HG03045 (cell line): ENCODE results near the gene DCP2.

Experiments used
- ATAC-seq: cut with Tn5 transposase; IDR thresholded peaks from one replicate; pipeline ENCODE4 v1.9.1; 2021; ENCODE audit warnings: mild to moderate bottlenecking, moderate library complexity; ENCODE audit not compliant: unreplicated experiment

The DCP2 gene

DNA sequence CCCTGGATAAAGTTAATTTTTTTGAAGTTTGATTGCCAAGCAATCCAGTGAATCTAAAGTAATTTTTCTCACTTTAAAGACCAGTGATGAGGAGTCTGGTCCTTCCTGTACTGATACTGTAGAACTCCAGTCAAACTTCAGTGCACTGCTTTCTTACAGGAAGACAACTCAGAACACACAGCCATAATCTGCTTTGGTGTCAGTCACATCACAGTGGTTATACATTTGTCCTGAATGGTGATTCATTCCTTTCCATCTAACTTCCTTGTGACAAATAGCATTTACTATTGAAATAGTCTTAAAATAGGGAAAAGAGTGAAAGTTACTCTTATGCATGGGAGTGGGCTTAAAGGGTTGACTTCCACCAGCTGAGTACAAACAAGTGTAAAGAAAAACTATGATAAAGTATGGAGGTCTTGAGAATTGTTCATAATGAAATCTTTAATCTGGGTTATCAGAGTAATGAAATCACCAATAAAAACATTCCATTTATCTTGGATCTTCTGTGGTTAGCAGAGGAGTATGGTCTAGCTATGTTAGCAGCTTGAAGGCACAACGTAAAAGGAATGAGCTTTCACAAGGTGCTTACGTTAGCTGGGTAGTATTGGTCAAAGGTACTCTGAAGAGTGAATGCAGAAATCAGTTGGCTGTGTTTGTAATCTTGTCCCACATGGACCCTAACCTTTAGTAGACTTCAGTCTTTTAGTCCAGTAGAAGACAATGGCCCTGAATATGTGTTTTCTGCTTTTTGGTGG is 41.5 kb downstream of the DCP2 start:
- no peak for ATAC-seq

DNA sequence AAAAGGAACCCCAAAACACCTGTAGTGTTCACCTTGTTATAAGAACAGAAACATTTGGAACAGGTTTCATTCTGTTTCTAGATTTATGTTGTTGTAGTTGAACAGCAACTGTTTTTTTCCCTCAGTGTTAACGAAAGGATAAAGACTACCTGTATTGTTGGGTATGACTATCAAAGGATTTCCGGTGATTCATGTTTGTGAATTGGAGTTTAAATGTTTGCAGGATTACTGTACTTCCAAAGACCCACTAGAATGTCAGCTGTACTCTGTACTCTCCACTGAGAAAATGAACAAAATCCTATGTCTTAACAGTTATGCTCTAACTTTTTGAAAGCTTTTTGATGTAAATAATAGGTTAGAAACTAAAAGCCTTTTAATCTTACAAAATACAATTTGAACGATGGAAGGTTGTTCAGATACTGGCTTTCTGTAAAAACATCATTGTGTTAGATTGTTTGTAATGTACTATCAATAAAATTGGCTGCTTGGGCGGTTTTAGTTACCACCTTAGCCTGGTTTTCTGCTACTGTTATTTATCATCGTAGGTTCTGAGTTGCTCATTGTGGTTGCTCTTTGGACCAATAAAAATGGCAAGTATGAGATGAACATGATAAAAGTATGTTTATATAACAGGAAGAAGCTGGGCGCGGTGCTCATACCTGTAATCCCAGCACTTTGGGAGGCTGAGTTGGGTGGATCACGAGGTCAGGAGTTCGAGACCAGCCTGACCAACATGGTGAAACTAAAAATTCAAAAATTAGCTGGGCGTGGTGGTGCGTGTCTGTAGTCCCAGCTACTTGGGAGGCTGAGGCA is 44.1 kb downstream of the DCP2 start:
- no peak for ATAC-seq

DNA sequence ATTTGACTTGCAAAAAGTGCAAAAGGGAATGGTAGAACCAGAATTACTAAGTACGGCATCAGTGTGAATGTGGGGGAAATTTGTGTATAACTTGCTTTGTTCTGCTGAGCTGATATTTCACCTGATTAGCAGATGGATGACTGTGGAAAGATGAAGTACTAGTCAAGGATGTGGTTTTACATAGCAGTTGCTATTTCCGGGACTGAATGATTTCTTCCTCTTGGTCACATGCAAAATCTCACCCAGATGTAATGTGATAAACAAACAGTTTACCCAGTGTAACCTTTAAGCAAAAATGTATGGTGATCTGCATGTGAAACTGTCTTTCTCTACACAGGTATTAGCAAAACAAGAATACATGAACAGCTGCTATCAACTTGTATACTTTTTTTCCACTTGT is 46.1 kb downstream of the DCP2 start:
- ATAC-seq = no peak

DNA sequence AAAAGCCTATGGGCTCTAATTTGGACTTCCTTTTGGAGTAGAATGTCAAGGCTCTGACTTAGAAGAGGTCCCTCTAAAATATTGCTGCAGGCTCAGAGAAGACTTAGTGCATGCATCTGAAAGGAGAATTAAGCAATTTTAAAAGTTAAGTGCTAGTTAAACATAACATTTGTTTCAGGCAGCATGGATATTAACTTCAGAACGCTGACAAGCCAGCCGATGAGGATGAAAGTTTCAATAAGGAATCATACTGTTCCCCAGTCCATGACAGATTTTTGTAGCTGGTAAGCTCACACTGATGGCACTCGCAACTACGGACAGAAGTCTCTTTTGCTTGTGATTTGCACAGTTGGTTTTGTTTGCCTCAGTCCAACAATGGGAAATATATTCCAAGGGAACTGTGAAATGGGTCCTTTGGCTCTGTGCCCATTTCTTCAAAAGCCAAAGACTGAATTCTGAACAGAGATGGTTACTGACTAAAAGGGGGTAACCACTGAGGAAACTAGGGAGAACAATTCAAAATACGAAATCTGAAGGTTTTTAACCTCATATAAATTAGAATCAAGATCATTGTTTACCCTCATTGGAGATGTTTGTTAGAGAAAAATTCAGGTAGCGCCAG is 47.6 kb downstream of the DCP2 start:
- no peak for ATAC-seq

DNA sequence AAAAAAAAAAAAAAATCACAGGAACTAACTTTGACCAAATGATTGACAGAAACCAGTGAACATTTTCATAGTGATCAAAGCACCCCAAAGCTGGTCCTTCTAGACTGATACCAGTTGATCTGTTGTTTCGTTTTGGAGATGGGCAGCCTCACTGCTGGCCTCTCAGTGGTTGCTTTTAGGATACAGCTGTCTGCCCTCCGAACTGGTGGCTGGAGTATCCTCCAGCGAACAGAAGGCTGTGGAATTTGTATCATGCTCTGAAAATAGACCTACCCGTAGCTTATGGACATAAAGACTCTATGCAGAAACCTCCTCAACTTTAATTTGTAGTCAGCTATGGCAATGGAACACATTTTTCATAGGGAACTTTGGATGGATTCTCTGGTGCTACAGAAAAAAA is 49.0 kb downstream of the DCP2 start:
- no peak for ATAC-seq

DNA sequence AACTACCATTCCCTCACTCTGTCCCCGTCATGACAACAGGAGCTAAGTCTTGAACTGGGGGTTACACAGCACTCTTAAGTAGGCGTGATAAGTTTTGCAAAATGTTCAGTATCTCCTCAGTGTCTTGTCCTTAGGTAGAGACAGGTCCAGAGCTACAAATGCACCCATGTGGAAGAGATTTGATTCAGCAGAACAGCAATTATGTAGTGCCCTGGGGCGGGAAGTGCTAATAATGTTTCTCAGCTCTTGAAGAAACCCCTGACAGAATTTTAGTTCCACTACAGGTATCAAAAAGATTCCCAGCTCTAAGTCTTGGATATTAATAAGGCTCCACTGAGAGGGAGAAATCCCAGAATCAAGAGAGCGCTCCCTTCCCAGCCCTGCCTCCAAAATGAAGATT is 49.6 kb downstream of the DCP2 start:
- ATAC-seq = no peak

DNA sequence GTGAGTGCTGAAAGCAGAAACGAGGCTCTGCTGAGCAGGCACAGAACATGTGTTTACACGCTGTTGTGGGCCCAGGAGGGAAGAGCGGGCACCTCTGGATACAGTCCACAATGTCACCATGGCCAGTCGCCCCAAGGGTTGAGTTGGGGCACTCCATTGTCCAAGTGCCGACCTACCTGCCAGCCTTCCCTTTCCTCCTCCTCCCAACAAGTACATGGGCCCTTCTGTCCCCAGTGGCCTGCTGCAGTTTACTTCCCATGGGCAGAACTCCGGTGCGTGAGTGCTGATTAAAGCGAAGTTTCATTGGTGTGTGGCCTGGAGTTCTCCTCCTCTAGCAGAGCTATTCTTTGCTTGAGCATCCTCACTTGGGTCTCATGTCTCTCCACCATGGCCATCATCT is 50.4 kb downstream of the DCP2 start:
- no peak for ATAC-seq

DNA sequence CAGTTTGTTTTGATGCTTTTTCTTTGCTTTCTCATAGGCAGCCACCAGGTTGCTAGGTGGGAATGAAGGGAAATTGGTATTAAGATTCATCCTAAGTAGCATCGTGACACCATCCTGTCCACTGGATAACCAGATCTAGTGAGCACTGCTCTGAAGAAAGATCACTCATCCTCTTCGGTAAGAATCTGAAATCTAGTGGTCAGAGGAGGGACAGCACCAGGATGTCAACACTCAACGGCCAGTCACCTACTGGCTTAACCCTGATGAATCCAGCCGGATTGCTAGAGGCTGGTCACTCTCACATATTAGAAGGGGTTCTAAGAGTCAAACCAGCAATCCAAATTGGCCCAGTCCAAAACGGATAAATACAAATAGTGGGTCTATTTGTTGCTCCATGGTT is 50.8 kb downstream of the DCP2 start:
- ATAC-seq = no peak

DNA sequence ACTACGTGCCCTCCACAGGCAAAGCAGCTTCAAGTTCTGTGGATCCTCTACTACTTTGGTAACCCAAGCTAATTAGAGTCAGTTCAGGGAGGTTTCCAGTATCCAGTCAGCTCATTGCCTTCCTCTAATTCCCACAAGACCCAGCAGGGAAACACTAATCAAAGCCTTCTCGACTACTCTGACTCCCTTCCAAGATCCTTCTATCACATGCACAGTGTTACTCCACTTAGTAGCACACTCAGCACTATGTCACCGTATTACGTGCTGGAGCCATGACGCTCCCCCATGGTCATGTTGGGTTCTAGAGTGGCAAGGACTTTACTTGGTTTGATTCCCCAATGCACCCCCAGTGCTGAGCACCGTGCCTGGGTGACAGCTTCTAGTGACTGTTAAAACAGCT is 53.0 kb downstream of the DCP2 start:
- ATAC-seq = no peak

DNA sequence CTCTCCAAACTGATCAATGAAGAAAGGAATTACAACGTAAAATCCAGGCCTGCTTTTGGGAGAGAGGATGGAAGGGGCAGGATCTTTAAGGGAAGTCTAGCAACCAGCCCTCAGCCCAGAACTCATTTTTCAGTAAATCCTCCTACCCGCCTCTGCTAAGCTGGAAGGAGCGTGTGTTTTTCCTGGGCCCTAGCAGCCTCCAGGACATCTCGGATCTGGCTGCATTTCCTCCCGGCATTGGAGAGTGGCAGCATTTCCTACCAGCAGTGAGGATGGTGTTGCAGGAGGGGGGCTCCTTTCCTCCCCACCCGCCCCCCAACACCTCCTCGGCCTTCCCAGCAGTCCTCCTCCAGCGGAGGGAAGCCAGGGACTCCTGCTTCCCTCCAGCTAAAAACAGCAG is 54.5 kb downstream of the DCP2 start:
- ATAC-seq = no peak

DNA sequence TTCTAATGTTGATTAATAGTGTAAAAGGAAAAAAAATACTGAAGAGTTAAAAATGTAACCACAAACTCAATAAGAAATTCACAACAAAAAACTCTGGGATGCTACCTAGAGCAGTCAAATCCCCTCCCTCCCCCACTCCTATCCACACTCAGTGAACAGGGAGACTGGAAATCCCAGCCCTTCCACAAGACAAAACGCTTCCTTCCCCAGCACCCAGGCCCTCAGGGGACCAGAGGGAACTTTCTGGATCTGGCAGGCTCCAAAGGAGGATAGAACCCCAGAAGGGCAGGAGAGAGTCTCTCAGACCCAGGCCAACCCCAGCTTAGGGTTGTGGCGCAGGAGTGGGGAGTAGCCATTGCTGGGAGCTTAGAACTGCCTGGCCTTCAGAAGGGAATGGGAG is 55.0 kb downstream of the DCP2 start:
- ATAC-seq = no peak

DNA sequence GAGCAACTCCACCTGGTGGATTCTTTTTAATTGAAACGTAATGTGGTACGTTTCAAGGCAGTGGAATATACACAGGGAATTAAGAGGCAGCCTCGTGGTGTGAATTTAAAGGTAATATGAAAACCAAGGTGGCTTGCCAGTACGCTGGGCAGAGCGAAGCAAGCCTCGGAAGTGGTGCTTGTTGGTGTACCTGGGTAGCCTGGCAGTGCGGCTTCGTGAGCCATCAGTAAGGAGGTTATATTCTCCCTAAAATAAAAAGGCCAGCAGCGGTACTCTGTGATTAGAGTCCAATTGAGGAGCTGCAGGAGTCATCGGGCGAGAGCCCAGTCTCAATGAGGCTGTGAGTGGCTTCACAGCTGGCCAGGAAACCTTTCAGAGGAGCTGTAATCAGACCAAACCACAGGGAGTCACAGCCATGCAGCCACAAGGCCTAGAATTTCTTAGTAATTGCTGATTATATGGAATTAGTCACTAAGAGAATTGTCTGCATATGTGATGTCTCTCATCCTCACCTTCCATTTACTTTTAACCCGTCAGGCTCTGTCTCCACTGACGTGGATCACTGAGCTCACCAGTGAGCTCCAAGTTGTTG is 57.7 kb downstream of the DCP2 start:
- no peak for ATAC-seq

DNA sequence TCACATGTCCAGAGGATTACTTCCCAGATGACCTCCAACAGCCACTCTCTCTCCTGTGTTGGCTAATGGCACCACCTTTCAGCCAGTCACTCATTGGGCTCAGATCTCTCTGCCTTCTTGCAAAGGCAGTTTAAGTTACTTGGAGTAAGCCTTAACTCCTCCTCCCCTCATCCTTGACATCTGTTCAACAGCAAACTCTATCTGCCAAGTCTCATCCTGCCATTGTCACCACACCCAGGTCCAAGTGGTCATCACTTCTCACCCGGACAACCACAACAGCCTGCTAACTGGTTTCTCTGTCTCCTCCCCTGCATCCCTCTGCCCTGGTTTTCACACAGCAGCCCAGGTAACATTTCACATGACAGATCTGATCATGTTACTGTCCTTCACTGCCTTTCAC is 58.5 kb downstream of the DCP2 start:
- no peak for ATAC-seq

DNA sequence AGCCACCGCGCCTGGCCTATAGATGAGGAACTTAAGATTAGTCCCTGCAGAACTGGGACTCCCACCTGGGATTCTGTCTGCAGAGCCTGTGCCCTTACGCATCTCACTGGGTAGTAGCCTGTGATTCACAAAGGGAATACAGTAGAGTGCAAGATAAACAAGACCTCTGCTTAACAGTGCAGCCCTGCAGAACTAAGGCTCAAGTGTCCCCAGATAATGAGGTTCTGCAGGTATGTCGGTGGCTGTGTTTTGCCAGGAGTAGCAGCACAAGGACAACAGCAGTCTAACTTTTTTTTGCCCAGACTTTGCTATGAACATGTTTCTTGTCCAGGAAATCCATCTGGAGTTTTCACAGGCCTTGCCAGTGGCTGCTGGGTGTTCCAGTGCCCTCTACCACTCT is 59.7 kb downstream of the DCP2 start:
- ATAC-seq = no peak

DNA sequence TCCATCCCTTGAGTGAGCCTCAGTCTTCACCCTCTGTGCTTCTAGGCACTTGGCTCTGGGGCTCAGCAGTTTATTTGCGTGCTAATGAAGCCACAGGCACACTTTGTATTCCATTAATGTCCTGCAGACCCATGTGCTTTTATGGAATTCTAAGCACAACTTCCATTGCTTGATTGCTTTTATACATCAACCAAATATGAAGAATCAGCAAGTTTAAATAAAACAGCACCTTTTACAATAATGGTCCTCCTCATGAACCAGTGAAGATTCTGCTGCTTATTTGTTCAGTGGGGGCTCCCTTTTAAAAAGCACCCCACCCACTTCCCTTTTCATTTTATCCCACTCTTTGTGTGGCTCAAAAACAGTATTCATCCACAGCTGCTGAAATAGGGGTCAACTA is 60.2 kb downstream of the DCP2 start:
- no peak for ATAC-seq

DNA sequence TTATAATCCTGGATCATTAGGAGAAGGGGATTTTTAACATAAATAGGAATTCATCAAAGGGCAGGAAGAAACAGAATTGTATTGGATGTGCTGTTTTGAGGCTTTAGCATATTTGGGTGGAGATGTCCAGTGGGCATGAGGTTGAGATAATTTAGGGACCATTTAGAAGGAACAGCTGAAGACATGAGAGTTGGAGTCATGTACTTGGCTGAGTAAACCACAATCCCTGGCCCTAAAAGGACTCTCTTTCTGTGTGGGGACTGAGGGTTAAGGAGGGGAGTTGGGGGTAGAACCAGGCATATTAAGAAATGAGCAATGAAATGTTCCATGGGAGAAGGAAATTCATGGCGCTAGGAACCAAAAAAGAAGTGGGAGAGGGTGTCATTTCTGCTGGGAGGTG is 61.5 kb downstream of the DCP2 start:
- no peak for ATAC-seq

DNA sequence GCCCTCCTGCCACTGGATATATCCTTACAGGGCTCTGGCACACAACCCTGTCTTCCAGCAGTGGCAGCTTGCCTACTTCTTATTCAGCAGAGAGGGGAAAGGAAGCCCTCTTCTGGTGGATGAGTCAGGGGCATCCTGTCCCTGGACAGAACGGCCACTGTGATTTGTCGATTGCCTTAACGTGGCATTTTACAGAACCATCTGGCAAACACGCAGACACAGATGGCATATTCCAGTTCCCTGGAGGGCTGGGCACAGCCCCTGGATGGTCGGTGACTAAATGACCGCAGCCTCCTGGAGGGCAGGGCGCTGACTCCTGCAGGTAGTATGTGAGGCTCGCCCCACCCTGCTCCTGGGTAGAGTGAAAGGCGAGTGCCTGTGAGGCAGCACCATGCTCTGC is 62.1 kb downstream of the DCP2 start:
- no peak for ATAC-seq

DNA sequence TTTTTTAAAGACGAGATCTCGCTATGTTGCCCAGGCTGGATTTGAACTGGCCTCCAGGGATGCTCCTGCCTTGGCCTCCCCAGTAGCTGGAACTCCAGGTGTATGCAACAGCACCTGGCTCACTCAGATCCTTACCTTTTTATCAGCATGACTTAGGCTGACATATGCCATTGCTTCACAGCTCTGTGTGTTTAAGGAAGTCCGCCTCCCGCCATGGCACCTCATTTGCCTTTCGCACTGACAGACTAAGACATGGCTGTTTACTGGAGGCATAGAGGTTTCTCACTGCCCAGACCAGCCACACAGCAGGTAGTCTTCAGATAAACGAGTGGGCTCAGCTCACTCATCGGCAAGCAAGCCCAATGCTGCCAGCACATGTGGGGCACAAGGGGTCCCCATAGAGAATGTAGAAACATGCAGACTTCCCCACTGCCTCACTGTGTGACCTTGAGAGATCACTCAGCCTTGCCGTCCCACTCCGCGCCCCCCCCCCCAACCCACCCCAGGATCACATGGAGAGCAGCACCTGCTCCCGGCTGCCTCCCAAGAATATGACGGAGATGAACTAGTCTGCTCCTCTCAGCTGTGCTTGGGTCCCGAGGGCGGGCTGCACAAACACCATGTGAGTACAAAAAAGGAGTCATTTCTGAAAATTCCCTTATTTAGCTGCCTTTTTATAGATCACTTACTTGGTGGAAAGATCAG is 62.8 kb downstream of the DCP2 start:
- no peak for ATAC-seq

DNA sequence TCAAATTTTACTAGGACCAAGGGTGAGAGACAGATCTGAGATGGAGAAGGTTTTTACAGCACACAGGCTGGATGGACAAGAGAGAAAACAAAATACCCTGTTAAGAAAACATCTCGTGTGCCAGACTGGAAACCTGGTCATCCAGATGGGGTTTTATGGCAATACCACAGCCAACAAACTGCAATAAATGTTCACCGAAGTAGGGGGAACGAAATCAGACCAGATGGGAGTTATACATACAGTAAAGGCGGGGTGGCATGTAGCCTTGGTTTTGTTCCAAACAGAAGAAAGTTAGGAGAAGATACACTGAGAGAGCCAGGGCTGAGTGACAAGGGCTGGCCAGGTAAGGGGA is 63.3 kb downstream of the DCP2 start:
- ATAC-seq = no peak

DNA sequence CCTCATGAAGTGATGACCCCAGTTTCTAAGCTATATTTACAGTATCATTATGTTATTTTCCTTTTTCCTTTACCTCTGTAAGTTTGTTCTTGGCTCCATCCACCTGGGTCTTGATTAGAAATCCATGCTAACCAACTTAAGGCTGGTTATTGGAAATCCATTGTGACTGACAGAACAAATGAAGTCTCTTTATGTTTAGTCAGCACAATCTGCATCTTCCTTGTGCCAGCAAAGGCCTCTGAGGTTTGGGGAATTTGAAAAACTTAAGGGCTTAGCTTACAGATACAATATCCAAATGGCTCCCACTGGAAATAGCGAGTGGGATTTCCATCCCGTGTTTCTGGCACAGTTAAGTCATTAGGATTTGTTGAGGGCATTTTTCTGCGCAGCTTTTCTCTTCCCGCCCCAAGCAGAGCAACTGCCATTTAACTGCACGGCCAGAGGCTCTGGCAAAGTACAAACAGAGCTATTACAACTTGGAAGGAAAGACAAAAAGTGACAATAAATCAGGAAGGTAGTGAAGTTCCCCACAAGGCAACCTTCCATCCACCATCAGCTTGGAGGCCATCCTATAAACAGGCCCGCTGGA is 64.2 kb downstream of the DCP2 start:
- ATAC-seq = no peak
